HG02973 (cell line): ENCODE results near the gene LHPP.

ENCODE experiments used
- ATAC-seq: cut with Tn5 transposase; IDR thresholded peaks from one replicate; pipeline ENCODE4 v1.9.1; 2021; ENCODE audit warnings: moderate library complexity; ENCODE audit not compliant: unreplicated experiment

Gene LHPP

GRCh38 chr10:124520558-124521428 is 59.2 kb downstream of the LHPP start:
- ATAC-seq, result no peak

GRCh38 chr10:124521429-124521871 is 59.8 kb downstream of the LHPP start:
- no peak for ATAC-seq

- ATAC-seq, result no peak
These were observed 60.7 kb downstream of the LHPP start for GRCh38 chr10:124522131-124522932.

- ATAC-seq, result no peak
These were observed 61.6 kb downstream of the LHPP start for GRCh38 chr10:124522933-124523871.

GRCh38 chr10:124523901-124524300 is 62.3 kb downstream of the LHPP start:
- no peak for ATAC-seq

- ATAC-seq, result no peak
These were observed 63.5 kb downstream of the LHPP start for GRCh38 chr10:124524991-124525653.

GRCh38 chr10:124525751-124526600 is 64.4 kb downstream of the LHPP start:
- ATAC-seq, result no peak

GRCh38 chr10:124526621-124527267 is 65.1 kb downstream of the LHPP start:
- no peak for ATAC-seq

GRCh38 chr10:124527874-124528395 is 66.3 kb downstream of the LHPP start:
- no peak for ATAC-seq

GRCh38 chr10:124529661-124530214 is 68.1 kb downstream of the LHPP start:
- no peak for ATAC-seq

- ATAC-seq, result no peak
These were observed 68.6 kb downstream of the LHPP start for GRCh38 chr10:124530215-124530665.

GRCh38 chr10:124530816-124531215 is 69.2 kb downstream of the LHPP start:
- ATAC-seq, result no peak

GRCh38 chr10:124532106-124532641 is 70.6 kb downstream of the LHPP start:
- ATAC-seq, result no peak

GRCh38 chr10:124532788-124533187 is 71.2 kb downstream of the LHPP start:
- ATAC-seq, result no peak

GRCh38 chr10:124533266-124533665 is 71.6 kb downstream of the LHPP start:
- no peak for ATAC-seq

GRCh38 chr10:124534231-124534798 is 72.7 kb downstream of the LHPP start:
- ATAC-seq, result no peak

GRCh38 chr10:124534826-124535601 is 73.4 kb downstream of the LHPP start:
- ATAC-seq, result no peak
